Stimulated activated CD8-positive, alpha-beta memory T cell treated with anti-CD3 and anti-CD28 coated beads, Interleukin-12 subunit alpha, Interleukin-12 subunit beta, amount 100 ng/mL, for 24 hours (primary cell): ENCODE results near the gene SUN5.

ENCODE experiments used
- DNase-seq: peaks from one replicate; pipeline ENCODE4 v3.0.0-alpha.2; 2020; ENCODE audit errors: extremely low read depth

Gene SUN5

GRCh38 chr20:33026779-33027759, 22.8 kb upstream of the SUN5 start:
- DNase-seq: no peak

DNA sequence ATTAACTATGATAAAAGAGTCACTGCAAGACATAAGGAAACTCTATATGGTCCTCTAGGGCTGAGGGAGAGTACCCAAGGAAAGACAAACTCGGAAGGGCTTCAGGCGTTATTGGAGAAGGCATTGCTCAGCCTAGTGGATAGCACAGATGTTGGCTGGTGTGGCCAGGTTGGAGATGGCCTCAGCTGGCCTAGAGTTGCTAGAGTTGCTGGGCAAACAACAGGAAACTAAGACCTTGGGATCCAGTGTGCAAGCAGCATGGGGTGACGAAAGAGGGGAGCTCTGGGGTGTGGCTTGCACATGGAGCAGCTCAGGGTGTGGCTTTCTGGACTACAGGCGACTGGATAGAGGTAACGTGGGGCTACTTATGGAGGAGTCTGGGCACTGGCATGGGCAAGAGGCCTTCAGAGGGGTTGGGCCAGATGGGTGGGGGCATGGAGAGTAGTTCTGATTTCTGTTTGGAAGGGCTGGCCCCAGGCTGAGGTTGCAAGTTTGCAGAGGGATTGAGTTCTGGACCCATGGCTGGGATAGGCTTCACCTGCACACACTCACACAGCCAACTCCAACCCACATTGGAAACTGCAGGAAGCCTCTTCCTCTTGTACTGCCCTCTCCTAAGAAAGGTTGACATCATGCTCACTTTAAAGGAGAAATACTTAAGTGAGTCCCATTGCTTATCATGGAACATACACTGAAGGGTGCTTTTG, 22.0 kb upstream of the SUN5 start:
- no peak for DNase-seq

DNA sequence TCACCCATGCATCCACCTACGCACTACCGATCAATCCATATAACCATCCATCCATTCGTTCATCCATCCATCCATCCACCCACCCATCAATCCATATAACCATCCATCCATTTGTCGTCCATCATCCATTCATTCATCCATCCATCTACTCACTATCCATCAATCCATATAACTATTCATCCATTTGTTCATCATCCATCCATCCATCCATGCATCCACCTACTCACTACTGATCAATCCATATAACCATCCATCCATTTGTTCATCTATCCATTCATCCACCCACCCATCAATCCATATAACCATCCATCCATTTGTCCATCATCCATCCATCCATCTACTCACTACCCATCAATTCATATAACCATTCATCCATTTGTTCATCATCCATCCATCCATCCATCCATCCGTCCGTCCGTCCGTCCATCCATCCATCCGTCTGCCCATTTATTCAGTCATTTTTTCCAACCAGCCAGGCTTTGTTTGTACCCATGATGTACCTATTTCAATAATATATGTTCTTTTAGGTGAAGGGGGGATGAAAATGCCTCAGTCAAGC, 21.2 kb upstream of the SUN5 start:
- DNase-seq: no peak

- no peak for DNase-seq
Observed at GRCh38 chr20:33024609-33025317, 20.5 kb upstream of the SUN5 start.

- DNase-seq: no peak
Observed at GRCh38 chr20:33024243-33024560, 20.0 kb upstream of the SUN5 start.

DNA sequence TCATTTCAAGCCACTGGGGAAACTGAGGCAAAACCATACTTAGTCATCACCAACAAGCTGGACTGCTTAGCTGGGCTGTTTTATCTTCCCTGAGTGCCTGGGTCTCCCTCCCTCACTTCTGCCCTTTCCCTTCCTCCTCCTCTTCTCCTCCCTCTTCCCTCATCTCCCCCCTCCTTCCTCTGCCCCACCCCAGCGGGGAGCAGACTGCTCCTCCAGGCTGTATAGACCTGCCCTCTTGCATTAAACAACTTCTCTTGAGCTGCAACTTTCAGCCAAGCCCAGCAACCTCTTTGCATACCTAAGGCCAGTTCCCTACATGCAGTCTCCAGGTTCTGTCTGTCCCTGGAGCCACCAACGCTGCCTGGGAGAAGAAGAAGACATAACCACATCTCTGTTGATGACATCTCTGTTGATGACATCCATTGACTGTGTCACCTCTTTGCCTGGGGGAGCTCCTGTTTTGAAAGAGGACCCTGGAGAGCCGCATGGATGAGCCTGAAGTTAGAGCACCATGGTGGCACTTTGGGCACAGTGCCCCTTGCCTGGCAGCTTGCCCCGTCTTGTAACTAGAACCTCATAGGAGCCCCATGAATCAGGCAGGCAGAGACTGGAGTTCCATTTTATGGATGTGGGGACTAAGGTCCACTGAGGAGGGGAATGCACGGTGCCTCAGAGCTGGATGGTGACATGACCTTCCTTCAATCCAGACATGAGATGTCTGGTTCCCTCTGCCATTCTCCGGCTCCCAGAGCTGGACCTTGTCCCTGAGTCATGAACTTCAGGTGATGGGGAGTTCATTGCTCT, 19.4 kb upstream of the SUN5 start:
- DNase-seq: no peak

DNA sequence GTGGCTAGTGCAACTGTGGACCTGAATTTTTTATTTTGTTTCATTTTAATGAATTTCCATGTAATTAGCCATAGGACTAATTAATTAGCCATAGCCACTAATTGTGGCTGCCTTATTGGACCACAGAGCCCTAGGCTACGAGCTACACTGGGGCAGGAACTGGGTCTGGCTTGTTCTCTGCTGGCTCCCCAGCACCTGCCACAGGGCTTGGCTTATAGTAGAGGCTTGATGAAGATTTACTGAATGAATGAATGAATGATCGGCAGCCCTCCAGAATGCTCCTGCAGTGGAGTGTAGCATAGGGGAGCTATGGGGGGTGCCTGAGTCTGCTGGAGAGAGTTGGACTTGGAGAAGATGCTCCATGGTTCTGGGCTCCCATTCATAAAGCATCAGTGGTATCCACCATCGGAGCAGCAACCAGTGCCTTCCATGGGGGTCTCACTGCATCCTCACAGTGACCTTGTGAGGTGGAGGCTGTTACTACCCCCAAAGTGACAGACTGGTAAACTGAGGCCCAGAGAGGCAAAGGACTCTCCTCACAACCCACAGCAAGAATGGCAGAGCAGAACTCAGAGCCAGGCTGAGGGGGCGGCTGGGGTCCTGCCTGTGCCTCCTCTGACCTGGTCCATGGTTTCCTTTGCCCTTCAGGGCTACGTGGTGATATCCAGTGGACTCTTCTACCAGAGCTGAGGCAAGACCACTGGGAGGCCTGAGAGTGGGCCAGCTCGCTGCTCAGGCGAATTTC, 18.6 kb upstream of the SUN5 start:
- no peak for DNase-seq

DNA sequence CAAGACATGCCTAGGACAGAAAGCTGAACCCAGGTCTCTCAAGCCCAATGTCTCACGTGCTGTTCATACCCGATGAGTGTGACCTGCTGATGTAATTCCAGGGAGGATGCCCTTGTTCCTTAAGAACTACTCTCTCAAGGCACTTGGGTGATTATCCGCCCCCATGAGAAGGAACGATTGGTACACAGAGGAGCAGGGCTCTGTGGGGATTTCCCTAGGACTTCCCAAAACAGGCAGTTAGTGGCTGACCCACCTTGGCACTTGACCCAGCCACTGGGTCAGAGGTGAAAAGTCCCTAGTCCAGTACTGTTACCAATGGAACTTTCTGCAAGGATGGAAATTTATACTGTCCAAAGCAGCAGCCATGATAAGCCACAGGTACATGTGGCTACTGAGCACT, 18.1 kb upstream of the SUN5 start:
- DNase-seq: no peak

DNA sequence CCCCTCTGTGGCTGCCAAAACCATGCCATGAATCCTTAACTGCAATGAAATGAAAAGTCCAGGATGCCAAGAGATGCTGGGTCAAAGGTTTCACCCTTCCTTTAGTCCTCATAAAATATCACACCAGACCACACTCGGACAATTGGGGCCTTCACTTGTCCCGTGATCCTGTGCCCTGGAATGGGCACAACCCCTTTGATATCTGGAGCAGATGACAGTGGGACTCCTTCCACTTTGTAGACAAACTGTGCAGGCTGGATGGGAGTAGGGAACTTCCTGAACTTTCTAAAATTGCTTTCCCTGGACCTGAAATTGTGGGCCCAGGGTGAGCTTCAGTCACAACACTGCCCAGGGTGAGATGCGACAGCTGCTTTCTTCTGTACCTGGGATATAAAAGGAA, 17.6 kb upstream of the SUN5 start:
- no peak for DNase-seq

DNA sequence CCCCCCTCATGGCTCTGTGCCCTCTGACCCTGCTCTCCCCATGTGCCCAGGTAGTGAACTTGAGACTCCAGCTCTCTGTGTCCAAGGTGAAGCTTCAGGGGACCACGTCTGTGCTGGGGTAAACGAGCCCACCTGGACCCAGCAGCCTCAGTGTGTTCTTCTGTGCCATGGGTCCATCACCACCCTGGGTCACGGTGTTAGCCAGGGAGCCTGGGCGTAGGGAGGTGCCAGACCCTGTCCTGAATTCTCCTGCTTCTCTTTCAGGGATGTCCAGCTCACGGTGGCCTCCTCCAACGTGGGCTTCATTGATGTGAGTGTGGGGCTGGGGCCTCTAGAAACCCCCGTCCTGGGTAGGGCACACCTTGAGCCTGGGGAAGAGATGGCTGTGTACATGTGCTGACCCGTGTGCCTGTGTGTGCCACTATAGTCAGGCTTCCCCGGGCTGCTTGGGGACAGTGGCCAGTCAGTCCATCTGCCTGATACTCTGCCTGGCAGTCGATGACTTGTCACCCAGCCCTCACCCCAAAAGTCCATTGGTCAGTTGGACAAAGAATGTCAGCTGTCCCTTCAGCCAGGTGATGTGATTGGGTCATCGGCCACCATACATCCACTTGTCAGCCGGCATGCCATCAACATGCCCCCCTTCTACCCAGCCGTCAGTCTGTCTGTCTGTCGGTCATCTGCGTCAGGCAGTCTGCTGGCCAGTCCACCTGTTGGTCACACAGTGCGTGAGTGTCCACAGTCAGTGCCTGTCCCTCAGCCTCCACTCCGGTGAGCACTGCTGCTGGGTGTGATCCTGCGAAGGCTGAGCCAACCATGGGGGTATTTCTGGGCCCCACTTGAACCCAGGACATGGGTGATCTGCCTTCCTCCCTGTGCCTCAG, 16.3 kb upstream of the SUN5 start:
- DNase-seq: no peak

DNA sequence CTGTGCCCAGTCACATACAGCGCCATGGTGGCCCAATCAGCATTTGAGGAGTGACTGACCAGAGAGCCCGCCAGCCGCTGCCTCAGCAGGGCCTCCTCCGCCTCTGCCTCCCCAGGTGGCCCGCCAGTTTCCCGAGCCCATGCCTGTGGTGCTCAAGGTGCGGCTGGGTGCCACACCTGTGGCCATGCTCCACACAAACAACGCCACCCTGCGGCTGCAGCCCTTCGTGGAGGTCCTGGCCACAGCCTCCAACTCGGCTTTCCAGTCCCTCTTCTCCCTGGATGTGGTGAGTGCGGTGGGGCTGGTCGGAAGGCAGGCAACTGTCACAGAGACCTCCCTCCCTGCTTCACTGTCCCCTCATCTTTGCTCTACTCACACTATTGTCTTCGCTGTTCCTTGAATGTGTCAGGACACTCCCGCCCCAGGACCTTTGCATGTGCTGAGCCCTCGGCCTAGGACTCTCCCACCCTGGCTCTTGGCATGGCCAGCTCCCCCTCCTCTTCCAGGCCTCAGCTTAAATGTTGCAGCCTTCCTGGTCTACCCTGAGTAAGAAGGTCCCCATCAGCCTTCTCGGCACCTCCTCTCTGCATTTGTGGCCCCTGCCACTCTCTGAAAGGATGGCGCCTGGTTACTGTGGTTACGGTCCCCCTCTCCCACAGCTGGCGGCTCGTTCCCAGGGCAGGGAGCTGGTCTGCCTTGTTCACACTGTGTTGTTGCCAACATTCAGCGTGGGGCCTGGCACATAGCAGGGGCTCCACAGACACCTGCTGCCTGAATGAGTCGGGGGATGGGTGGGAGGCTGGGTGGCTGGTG, 15.4 kb upstream of the SUN5 start:
- DNase-seq: no peak

- no peak for DNase-seq
Observed at GRCh38 chr20:33018169-33018931, 14.1 kb upstream of the SUN5 start.

DNA sequence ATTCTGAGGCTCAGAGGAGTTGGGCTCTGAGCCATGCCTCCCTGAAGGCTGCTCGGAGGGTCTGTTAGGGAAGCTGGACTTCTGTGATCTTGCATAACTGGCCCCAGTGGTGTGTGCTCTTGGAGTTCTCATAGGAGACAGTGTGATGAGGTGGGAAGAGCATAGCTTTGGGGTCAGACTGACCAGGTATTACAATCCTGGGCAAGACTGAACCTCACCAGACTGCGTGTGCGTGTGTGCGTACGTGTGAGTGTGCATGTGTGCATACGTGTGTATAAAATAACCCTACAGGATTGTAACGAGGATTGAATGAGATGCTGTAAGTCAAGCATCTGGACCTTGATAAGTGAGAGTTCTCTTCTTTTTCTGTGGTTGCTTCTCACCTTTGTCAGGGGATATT, 13.3 kb upstream of the SUN5 start:
- no peak for DNase-seq

DNA sequence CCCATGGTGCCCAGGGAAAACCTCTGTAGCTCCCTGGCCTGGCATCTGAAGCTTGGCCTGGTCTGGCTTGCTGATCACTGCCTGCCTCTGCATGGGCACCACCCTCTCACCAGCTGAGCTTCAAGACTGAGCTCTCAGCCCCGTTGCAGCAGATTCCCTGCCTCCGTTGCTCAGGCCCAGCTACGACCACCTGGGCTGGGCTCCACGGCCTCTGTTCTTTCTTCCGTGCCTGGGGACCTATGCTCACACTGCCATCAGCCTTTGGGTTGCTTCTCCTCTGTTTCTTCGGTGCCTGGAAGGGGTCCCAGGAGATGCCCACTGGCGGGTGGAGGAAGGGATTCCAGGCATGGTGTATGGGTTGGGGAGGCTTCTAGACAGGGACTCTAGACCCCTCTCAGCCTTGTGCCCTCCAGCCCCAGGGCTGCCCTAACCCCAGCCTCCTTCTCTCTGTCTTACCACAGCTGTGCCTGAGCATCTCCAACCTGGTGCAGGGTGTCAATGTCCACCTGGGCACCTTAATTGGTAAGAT, 12.4 kb upstream of the SUN5 start:
- no peak for DNase-seq

DNA sequence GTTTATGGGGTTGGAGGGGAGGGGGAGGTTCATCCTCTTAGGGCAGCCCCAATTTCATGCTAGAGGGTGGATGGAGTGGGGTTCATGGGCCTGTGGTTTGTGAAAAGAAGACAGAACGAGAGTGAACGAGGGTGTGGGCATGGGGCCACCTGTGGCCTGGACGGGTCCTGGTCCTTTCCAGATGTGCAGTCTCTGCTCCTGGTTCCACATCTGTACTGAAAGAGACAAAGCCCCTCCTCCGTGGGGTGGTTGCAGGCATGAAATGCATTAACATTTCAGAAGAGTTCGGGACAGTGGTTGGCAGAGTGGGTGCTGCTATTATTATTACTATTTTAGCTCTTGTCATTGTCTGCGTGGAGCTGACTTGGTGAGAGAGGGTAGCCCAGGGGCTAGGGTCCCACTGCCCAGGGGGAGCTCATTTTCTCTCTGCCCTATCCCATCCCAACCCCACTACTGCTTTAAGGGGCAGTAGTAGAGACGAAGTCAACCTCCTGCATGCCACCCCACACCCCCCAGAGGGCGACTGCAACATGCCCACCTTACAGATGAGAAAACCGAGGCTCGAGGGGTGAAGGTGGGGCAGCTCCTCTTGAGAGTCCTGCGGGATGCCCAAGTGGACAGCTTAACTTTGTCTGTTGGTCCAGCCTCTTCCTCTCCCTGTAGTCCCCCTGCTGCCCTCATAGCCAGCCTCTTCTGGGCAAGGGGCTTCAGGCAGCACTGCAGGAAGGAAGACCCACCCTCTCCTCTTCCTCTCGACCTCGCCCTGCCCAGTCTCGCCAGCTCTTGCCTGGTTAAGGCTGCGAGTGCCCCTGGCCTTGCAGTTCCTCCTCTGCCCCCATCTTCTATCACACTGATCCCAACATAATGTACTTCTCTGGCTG, 11.7 kb upstream of the SUN5 start:
- DNase-seq: no peak

- no peak for DNase-seq
Observed at GRCh38 chr20:33015114-33015484, 10.9 kb upstream of the SUN5 start.
